ENCODE data around the gene PTH1R.

PTH1R gene

GRCh38 chr3:46864061-46864881 is 13.2 kb upstream of the PTH1R start:
- no peak for FAIRE-seq

- FAIRE-seq, result no peak
These were observed 12.5 kb upstream of the PTH1R start for GRCh38 chr3:46865031-46865507.

- no peak for FAIRE-seq
These were observed 12.0 kb upstream of the PTH1R start for GRCh38 chr3:46865546-46865945.

DNA sequence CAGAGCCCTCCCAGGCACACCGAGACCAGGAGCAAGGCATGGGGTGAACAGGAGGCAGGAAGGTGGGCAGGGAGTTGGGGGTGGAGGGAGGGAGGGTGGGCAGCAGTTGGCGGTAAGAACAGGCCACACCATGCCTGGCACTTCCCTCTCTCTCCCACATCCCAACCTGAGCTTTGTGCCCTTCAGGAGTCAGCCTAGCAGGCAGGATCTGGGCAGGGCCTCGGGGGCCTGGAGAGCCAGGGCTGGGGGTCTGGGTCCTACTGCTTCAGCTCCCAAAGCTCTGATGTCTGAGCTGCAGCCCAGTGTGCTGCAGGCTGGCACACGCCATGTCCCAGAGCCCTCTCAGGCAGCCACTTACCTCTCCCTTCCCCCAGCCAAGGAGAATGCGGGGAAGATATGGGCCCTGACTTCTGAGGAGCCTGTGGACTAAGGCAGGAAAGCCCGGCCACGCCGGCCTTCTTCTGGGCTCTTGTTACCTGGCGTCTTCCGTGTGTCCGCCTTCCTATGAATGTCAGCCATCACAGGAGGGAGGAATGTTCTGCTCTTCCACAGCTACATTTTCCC is 11.4 kb upstream of the PTH1R start:
- FAIRE-seq, result no peak

DNA sequence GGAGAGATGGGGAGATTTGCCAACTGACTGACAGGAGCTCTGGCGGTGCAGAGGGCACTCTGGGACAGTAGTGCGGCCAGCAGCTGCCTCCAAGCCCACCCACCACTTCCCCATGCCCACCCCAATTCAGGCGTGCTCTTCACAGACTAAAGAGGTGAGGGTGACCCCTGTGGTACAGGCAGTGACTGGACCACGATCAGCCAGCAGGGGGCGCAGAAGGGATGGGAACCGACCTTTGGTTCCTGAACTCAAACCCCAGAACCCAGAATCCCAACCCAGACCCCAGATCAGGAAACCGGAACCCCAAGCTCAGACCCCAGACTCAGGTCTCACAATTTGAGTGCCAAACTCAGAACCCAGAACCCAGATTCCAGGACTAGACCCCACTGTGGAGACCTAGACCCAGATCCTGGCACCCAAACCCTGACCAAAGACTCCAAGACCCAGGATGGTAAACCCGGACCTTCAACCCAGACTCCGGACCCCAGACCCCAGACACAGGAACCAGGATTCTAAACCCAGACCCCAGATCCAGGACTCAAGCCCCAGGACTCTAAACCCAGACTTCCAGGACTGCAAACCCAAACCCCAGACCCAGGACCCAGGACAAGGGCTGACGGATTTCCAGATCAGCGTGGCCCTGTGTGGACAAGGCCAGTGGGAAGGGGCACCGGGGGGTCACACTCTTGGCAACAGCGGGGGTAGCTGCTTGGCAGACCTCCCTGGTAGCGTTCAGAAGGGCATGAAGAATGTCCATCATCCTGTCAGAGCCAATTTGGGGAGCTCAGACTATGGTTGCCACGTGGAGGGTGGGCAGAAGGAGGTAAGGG is 10.6 kb upstream of the PTH1R start:
- no peak for FAIRE-seq

DNA sequence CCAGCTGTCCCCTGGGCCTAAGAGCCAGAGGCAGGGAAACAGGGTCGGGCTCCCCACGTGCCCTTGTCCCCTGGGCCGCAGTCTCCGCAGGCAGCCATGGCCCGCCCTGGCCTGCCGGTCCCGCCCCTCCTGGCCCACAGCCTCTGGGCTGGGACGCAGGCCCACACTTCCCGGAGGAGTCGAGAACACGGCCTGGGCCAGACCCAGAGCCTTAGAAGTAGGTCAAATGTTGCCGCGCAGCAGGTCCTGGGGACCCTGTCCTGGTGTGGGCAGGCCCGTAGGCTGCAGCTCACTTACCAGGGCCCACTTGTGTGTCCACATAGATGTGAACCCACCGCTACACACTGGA is 10.0 kb upstream of the PTH1R start:
- peak; percentile 4 for FAIRE-seq

GRCh38 chr3:46868287-46868686 is 9.2 kb upstream of the PTH1R start:
- FAIRE-seq, result no peak

DNA sequence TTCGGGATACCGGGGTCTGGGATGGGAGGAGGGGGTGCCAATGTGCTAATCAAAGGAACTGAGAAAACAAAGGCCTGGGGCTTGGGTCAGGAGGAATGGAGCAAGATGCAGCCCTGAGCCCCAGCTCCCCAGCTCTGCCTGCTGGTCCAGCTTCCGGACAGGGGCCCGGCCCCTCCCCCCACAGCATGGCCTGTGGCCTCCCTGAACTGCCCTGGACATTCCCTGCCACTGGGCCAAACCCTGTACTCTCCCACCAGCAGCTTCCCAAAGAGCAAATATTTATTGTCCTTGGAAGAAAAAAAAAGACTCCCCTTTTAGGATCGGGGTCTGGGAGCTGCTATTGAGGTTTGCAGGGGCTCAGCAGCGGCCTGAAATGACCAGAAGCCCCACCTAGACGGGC is 8.6 kb upstream of the PTH1R start:
- no peak for FAIRE-seq

- FAIRE-seq, result no peak
These were observed 8.1 kb upstream of the PTH1R start for GRCh38 chr3:46869440-46869839.

DNA sequence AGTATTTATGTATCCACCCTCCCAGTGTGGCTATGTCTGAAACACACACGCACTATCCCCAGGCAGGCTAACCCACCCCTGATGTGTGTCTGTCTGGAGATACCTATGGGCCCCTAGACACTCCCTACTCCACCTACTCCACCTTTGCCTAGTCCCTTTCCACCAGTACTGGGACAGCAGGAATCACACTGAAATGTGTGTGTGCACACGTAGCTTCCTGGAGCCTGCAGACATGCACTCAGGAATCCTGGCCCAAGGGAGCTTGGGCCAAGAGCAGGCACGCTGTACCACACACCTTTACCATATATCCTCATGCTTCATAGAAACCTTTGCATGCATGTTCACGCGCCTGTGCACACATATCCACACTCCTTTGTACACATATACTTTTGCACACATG is 6.9 kb upstream of the PTH1R start:
- no peak for FAIRE-seq

DNA sequence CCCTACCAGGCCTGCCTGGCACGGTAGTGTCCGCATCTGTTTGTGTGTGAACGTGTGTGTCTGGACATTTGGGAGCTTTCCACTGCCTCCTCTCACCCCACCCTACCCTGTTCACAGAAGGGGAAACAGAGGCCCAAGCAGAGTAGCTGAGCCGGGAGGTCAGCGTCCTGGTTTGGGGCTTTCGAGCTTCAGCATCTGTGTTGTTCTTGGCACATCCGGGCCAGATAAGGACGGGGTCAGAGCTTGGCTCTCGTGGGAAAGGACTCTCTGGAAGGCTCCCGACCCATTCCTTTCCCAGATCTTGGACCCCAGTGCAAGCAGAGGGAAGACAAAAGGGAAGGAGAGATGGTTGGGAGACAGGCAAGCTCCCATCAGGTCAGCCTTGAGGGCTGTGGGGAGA is 6.3 kb upstream of the PTH1R start:
- FAIRE-seq, result no peak

DNA sequence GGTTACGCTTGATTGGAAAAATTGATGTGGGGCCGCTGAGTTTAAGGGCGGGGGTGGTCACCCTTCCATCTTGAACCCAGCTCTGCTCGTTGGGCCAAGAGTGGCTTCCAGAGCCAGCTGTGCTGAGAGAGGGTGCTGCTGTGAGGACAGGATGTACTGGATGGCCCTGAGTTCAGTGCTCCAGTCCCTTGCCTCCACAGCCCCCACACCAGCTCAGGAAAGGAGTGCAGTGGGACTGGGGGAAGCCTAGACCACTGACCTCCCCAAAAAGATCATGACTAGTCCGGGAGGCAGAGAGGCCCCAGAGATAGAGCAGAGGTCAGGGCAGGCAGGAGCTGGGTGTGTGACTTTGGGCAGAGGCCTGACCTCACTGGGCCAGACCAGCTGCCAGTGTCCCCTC is 4.0 kb upstream of the PTH1R start:
- FAIRE-seq, result no peak

GRCh38 chr3:46874430-46874829 is 3.1 kb upstream of the PTH1R start:
- FAIRE-seq, result no peak

GRCh38 chr3:46875560-46875959 is 2.0 kb upstream of the PTH1R start:
- FAIRE-seq, result no peak

GRCh38 chr3:46876313-46877300 is 914 bp upstream of the PTH1R start:
- no peak for FAIRE-seq

DNA sequence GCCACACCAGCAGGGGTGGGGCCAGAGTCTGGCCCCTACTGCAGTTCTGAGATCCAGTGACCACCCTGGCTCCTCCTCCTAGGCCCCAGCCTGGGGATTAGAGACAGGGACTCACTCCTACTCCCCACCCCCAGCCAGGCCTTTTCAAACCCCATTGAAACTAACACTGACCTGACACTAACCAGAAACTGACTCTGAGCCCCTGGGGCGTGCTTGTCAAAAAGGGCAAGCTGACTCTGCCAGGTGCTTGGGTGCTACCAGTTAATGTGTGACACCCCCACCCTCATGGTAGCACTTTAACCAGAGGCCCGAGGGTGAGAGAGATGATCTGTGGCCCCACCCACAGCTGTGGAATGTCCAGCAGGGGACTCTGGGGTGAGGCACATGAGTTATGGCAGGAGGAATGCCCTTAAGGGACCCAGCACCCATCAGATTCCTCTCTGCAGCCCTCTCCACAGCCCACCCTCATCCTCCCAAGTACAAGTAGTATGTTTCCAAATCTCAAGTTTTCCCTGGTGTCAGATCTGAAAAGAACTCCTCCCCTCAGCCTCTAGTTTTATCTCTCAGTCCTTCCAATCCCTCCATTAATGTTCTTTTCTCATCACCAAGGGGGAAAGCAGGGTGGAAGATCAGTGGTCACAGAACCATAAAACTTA is 1.4 kb downstream of the PTH1R start:
- FAIRE-seq, result no peak

DNA sequence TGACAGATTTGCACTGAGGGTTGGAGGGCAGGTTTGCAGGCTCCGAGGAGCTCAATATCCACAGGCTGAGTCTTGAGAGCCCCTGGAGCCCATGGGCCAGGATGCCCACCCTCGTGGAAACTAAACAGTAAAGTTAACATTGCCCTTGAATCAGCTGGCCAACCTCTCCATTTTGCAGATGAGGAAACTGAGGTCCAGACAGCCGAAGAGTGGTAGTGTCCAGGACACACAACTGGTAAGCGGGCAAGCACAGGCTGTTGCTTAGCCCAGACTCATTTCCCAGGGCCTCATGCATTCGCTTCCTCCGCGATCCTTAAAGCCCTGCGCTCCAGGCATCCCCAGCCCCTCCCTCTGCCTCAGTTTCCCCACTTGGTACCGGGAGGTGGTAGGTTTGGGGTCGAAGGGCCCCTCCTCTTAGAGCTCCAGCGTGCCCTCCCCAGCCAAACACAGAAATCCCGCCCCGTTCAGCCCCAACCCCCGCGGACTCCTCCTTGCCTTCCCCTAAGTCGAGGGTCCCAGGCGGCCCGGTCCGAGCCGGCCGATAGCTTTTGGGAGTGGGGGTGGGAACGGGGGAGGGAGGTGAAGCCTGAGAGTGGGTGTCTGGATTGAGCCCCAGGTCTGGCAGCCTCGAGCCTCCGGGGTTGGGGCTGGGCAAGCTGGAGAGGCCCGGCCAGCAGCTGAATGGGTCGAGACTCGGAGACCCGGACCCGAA is 3.5 kb downstream of the PTH1R start:
- no peak for FAIRE-seq

- FAIRE-seq, result no peak
These were observed 4.3 kb downstream of the PTH1R start for GRCh38 chr3:46881596-46882376.

DNA sequence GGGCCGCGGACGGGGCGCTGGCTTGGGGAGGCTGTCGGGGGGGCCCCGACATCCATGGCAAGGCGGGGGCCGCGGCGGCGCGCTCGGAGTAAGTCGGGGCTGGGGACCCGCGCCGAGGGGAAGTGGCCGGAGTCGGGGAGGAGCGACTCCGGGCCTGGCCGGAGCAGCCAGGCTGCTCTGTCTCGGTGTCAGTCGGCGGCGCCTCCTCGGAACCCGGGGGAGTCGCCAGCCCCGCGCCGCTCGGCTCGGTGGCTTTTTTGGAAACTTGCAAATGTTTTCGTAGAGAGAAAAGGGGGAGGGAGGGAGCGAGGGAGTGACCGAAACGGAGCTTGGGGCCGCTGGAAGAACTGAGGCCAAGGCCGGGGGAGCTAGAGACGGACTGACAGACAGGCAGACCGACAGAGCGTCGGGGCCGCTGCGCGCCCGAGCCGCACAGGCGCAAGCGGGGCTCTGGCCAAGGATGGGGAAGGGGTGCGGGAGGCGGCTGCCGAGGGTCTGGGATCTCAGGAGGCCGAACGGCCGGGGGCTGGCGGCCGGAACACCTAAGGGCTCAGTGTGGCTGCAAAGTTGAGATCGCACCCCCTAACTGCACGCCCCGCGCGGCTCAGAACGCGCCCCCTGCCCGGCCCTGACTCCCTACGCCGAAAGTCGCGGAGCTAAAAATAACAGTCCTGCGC is 5.0 kb downstream of the PTH1R start:
- no peak for FAIRE-seq
